ENCODE measurements around the gene FAM20C. TPM values are rescaled to one million over a fixed set of nuclear protein-coding genes. Genes with fewer than 3 reads are reported as not detected.

FAM20C gene
- total RNA-seq, 3 donors from 2014 or later (not counting 1 experiment from before 2014, with no cell fraction given): 1.2 to 8.6 (median 3.9) TPM

GRCh38 chr7:154096-154799, 38.1 kb upstream of the FAM20C start:
- no peak for TF ChIP-seq CTCF (IDR thresholded peaks at IDR 0.05)
- no peaks in the 10 kb centered on the region for H3K27me3 ChIP-seq (ENCODE audit: control insufficient read depth, insufficient read depth, low read length)
- H3K27ac ChIP-seq (ENCODE audit: low read length): no peak overlapping the region
- no peaks in the 10 kb centered on the region for H3K9me3 Mint-ChIP-seq
- ATAC-seq: no peak
- WGBS (ENCODE audit: insufficient coverage): 94% methylated on average over 20 of the region's 20 CpGs
- H3K4me1 ChIP-seq (ENCODE audit: control insufficient read depth, insufficient read depth, low read length): peaks cover 11% of the 10 kb centered on the region
- no peaks in the 10 kb centered on the region for H3K36me3 ChIP-seq (ENCODE audit: control insufficient read depth, insufficient read depth, low read length)
- H3K36me3 Mint-ChIP-seq: no peaks in the 10 kb centered on the region
- peaks cover 11 to 15% of the 10 kb centered on the region in 2 donors for H3K4me1 Mint-ChIP-seq
- H3K27ac Mint-ChIP-seq: no peak overlapping the region
- H3K27me3 Mint-ChIP-seq (ENCODE audit: low read depth in 2 of 2): no peaks in the 10 kb centered on the region
- no peak overlapping the region for H3K4me3 Mint-ChIP-seq
- intact Hi-C loops (cut with micrococcal nuclease): no loop called here
- H3K4me3 ChIP-seq (ENCODE audit: low read length): no peak overlapping the region
- H3K9me3 ChIP-seq (ENCODE audit: control insufficient read depth, insufficient read depth, low read length): no peaks in the 10 kb centered on the region
- no peak for DNase-seq

- TF ChIP-seq CTCF (IDR thresholded peaks at IDR 0.05): no peak
- Histone ChIP-seq H3K27ac (ENCODE audit: low read length) (no peak overlapping the region), H3K27me3 (ENCODE audit: control insufficient read depth, insufficient read depth, low read length) (no peaks in the 10 kb centered on the region), H3K36me3 (ENCODE audit: control insufficient read depth, insufficient read depth, low read length) (no peaks in the 10 kb centered on the region), H3K9me3 (ENCODE audit: control insufficient read depth, insufficient read depth, low read length) (peaks cover 4% of the 10 kb centered on the region), H3K4me1 (ENCODE audit: control insufficient read depth, insufficient read depth, low read length) (peaks cover 3% of the 10 kb centered on the region), H3K4me3 (ENCODE audit: low read length) (no peak overlapping the region)
- 90% methylated on average over 3 of the region's 3 CpGs for WGBS (ENCODE audit: insufficient coverage)
- Mint-ChIP-seq H3K36me3 (no peaks in the 10 kb centered on the region), H3K9me3 (no peaks in the 10 kb centered on the region), H3K27me3 (ENCODE audit: low read depth in 2 of 2) (no peaks in the 10 kb centered on the region), H3K4me1 (peaks cover 4% of the 10 kb centered on the region in 2 donors), H3K4me3 (no peak overlapping the region), H3K27ac (no peak overlapping the region)
- DNase-seq (no peak), ATAC-seq (no peak)
- intact Hi-C loops (cut with micrococcal nuclease): no loop called here
These were observed 36.9 kb upstream of the FAM20C start for GRCh38 chr7:155469-155900.

GRCh38 chr7:156111-157007, 36.0 kb upstream of the FAM20C start:
- no peak overlapping the region for H3K4me3 Mint-ChIP-seq

More at GRCh38 chr7:156111-157007, 36.0 kb upstream of the FAM20C start:
- Histone ChIP-seq H3K27ac (ENCODE audit: low read length) (no peak overlapping the region), H3K36me3 (ENCODE audit: control insufficient read depth, insufficient read depth, low read length) (no peaks in the 10 kb centered on the region), H3K27me3 (ENCODE audit: control insufficient read depth, insufficient read depth, low read length) (no peaks in the 10 kb centered on the region), H3K9me3 (ENCODE audit: control insufficient read depth, insufficient read depth, low read length) (peaks cover 4% of the 10 kb centered on the region), H3K4me3 (ENCODE audit: low read length) (no peak overlapping the region), H3K4me1 (ENCODE audit: control insufficient read depth, insufficient read depth, low read length) (no peaks in the 10 kb centered on the region)
- intact Hi-C loops (cut with micrococcal nuclease): no loop called here
- no peak for TF ChIP-seq CTCF (IDR thresholded peaks at IDR 0.05)
- Mint-ChIP-seq H3K36me3 (no peaks in the 10 kb centered on the region), H3K4me1 (no peaks in the 10 kb centered on the region), H3K9me3 (no peaks in the 10 kb centered on the region), H3K27me3 (ENCODE audit: low read depth in 2 of 2) (no peaks in the 10 kb centered on the region), H3K27ac (no peak overlapping the region)
- no peak for ATAC-seq
- no peak for DNase-seq
- 90% methylated on average over 31 of the region's 31 CpGs for WGBS (ENCODE audit: insufficient coverage)

All from natural killer cell (primary cell).